ENCODE results near the gene GDPD5.

The GDPD5 gene

DNA sequence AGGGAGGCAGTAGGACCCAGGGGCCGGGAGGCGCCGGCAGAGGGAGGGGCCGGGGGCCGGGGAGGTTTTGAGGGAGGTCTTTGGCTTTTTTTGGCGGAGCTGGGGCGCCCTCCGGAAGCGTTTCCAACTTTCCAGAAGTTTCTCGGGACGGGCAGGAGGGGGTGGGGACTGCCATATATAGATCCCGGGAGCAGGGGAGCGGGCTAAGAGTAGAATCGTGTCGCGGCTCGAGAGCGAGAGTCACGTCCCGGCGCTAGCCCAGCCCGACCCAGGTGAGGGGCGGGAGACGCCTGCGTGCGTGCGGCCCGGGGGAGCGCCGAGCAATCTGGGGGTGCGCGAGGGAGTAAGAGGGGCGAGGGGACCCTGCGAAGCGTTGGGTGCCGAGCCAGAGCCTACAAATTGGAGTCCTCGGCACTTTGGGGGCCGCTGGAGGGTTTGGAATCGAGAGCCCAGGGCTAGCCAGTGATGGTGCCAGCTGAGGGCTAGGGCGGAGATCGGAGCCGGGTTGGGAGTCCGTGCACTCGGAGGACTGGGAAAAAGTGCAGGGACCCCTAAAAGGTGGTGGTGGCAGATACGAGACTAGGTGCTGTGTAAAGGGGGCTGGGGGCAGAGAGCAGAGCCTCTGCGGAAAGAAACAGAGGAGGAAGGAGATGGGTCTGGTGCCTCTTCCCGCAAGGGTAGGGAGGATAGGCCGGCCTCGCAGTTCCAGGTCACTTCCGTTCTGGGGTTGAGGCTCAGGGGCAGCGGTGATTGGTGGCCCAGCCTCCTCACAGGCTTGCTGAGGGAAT, 36.5 kb upstream of the GDPD5 start, which contains the start of gene SERPINH1:
SERPINH1 (plus strand) TSS at position 206 of the 788 bp plus-strand sequence. CDS start 4,097 bp downstream, outside the sequence.
- TF ChIP-seq, protein P1, sequence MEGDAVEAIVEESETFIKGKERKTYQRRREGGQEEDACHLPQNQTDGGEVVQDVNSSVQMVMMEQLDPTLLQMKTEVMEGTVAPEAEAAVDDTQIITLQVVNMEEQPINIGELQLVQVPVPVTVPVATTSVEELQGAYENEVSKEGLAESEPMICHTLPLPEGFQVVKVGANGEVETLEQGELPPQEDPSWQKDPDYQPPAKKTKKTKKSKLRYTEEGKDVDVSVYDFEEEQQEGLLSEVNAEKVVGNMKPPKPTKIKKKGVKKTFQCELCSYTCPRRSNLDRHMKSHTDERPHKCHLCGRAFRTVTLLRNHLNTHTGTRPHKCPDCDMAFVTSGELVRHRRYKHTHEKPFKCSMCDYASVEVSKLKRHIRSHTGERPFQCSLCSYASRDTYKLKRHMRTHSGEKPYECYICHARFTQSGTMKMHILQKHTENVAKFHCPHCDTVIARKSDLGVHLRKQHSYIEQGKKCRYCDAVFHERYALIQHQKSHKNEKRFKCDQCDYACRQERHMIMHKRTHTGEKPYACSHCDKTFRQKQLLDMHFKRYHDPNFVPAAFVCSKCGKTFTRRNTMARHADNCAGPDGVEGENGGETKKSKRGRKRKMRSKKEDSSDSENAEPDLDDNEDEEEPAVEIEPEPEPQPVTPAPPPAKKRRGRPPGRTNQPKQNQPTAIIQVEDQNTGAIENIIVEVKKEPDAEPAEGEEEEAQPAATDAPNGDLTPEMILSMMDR (IDR thresholded peaks at IDR 0.05) = no peak

DNA sequence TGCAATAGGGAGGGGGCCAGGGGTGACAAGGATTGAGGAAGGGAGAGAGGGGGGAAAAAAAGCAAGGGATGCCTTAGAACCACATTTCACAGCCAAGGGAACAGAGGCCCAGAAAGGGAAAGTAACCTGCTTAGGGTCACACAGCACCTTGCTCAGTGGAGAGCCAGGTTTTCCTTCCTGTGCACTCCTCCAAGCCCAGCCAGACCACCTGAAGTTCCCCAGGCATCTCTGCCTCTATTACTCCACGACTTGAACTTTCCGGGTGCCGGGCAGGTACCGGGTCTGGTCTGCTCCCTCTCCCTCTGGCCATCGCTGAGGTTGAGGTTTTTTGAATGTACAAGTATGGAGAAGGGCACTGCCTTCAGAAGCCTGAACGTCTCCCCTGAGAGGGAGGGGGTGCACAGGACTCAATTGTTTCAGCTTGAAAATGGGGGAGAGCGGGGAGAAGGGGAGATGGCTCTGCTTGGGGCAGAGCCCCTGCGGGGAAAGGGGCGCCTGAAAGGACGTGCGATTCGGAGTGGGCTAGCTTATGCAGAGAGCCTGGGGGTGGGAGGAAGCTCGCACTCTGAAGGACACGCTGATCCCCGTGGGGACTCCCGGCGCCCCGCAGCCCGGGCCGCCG, 35.8 kb upstream of the GDPD5 start:
- TF ChIP-seq, protein P1 (IDR thresholded peaks at IDR 0.05) = no peak

DNA sequence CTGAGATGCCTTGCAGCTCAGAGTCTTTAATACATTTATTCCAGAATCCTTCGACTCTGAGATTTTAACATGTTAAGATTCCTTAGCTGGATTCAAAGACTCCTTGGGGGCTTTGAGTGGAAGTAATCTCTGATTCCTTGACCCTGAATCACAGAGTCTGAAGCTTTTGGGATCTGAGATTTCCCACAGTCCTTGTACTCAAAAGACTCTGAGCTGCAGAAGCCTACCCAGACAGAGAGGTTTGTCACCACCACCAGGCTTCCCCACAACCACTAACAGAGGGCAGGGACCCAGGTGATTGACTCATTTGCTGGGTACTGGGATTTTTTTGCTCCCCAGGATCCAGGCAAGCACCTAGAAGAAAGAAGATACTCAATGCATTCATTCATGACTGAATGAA, 34.9 kb upstream of the GDPD5 start:
- TF ChIP-seq, protein P1 (IDR thresholded peaks at IDR 0.05) = no peak

DNA sequence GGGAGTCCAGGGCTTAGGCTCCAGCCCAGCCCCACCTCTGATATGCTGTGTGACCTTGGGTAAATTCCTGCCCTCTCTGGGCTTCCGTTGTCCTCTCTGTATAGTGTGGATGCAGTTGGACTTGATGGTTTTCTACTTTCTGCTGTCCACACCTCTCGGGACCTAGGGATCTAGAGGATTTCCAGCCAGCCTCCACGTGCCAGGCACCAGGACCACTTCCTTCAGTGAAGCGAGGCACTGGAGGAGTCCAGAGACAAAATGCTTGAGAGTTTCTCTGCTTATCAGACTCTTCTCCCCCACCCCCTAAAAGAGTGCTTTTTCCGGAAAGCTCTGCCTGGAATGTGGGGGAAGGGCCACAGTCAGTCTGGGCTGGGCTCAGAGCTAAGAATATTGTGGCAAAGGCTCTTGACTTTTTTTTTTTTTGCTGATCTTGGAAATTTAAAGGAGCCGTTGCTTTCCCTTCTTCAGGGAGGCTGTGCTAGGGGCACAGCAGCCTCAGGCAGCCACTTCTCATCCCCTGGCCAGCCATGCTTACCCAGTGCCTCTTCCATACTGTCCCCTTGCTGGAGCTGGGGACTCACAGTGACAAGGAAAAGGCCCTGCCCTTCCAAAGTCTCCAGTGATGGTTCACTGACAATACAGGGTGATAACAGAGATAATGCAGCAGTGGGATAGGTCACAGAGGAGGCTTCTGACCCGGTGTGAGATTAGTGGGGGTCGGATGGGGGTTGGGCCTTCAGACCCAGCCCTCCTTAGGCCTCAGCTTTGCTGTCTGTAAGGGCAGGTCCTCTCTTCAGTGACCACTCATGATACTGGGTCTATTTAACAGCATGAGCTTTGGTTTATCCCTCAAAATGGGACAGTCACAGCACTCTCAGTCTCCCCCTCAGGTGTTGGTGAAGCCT, 33.5 kb upstream of the GDPD5 start:
- TF ChIP-seq, protein P1 (IDR thresholded peaks at IDR 0.05) = no peak

DNA sequence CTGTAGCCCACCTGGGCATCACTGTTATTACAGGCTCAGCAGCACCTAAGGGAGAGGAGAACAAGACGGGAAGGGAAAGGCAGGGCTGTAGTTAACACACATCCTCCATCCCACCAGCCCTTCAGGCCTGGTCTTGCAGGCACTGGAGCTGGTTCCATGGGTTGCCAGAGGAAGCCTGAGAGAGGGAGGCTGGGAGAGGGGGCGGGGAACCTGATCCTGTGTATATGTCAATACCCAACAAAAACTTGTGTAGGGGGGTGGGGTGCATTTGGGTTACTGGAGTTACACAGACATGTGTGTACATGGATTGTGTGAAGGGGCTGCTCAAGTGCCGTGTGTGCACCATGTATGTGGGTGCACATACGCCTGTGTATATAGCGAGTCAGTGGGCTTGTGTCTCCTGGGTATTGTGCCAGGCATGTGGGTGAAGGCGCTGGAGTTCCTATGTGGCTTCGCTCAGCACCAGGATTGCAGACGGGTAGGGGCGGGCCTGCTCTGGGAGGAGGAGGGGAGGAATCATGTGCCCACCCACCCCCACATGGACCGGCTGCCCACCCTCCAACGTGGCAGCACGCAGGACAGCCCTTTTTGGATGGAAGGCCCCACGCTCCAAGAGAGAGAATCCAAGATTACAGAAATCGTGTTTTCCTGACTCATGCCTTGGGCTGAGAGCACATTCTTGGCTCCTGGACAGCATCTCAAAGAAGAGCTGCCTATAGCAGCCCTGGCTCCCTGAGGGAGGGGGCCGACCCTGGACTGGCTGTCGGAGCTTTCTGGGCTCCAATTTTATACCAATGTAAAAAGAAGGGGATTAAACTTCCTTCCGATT, 32.1 kb upstream of the GDPD5 start:
- TF ChIP-seq, protein P1 (IDR thresholded peaks at IDR 0.05) = no peak

DNA sequence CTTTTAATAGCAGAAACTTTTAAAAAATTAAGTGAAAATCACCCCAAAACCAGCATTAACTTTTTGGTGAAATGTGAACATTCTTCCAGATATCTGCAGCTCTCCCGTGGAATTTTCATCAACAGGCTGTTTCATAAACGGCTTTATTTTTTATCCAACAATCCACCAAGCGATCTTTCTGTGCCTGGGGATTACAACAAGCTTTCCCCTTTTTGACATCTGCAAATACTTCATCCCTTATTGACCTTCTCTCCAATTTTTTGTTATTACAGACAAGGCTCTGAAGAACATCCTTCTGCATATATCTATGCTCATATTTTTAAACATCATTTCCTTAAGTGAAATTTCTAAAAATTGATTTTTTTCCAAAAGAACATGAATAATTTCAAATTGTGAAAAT, 30.5 kb upstream of the GDPD5 start:
- TF ChIP-seq, protein P1 (IDR thresholded peaks at IDR 0.05) = no peak
